ENCODE results near the gene COPE.

COPE gene

DNA sequence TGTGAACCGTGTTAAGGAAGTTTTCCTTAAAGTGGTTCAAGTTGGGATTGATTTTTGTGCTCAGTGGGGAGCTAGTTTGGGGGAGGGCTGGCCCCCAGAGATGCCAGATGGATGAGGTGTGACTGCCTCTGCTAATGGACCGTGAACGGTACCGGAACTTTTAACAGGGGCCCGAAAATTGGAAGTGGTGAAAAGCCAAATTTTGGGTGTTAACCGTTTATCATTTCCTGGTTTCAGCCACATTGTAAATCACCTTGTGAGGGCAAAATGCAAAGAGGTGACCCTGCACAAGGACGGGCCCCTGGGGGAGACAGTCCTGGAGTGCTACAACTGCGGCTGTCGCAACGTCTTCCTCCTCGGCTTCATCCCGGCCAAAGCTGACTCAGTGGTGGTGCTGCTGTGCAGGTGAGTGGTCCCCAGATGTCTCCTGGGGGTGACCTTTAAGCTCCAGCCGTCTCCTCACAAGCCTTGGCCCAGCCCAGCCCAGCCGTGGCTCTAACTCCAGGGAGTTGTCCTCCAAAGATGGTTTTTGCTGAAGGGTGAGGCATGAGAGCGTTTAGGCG, 69.3 kb downstream of the COPE start:
- no peak for DNase-seq

Measured in NCI-H226 (cell line).